ENCODE measurements around the gene ZNF569.

ZNF569 gene

GRCh38 chr19:37466798-37467607 lies at the start of gene ZNF569:
ZNF569 (minus strand) TSS chr19:37467444; CDS start chr19:37444921, 22,523 bp downstream.
- Histone ChIP-seq H4K20me1 (ENCODE audit: low read depth, low read length) (no peaks in the 10 kb centered on the region), H3K27ac (ENCODE audit: low read depth, low read length) (peak within 1 kb of the TSS; percentile 86), H3K4me3 (ENCODE audit: insufficient read depth, low read length, poor library complexity, severe bottlenecking) (peak within 1 kb of the TSS; percentile 93), H3F3A (ENCODE audit: insufficient read depth) (no peaks in the 10 kb centered on the region), H3K36me3 (ENCODE audit: low read length) (peaks cover 29% of the 10 kb centered on the region), H3K9ac (ENCODE audit: low read length) (peak within 1 kb of the TSS; percentile 76), H3K4me2 (ENCODE audit: low read depth, low read length, poor library complexity, severe bottlenecking) (peak within 1 kb of the TSS; percentile 70), H2AFZ (ENCODE audit: low read depth, low read length, severe bottlenecking) (peak within 1 kb of the TSS; percentile 93), H3K9me3 (ENCODE audit: insufficient read depth, low read length) (peaks cover 20% of the 10 kb centered on the region; the same call in 1 of the 2 replicates), H3K9me2 (replicated peaks; ENCODE audit: insufficient read depth, low read length) (no peaks in the 10 kb centered on the region), H3K79me2 (ENCODE audit: insufficient read depth, low read length) (peaks cover 5% of the 10 kb centered on the region; the same call in 1 of the 2 replicates), H3K27me3 (ENCODE audit: low read length) (no peaks in the 10 kb centered on the region)
- TF ChIP-seq, protein P1, sequence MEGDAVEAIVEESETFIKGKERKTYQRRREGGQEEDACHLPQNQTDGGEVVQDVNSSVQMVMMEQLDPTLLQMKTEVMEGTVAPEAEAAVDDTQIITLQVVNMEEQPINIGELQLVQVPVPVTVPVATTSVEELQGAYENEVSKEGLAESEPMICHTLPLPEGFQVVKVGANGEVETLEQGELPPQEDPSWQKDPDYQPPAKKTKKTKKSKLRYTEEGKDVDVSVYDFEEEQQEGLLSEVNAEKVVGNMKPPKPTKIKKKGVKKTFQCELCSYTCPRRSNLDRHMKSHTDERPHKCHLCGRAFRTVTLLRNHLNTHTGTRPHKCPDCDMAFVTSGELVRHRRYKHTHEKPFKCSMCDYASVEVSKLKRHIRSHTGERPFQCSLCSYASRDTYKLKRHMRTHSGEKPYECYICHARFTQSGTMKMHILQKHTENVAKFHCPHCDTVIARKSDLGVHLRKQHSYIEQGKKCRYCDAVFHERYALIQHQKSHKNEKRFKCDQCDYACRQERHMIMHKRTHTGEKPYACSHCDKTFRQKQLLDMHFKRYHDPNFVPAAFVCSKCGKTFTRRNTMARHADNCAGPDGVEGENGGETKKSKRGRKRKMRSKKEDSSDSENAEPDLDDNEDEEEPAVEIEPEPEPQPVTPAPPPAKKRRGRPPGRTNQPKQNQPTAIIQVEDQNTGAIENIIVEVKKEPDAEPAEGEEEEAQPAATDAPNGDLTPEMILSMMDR (IDR thresholded peaks at IDR 0.05; ENCODE audit: insufficient read depth, low read length, poor library complexity, severe bottlenecking): no peak
- TF ChIP-seq EZH2phosphoT487 (conservative IDR thresholded peaks at IDR 0.05; ENCODE audit: low read length): no peak

GRCh38 chr19:37513397-37513796 lies 46.2 kb upstream of the ZNF569 start:
- Histone ChIP-seq H3K9me2 (replicated peaks; ENCODE audit: insufficient read depth, low read length) (no peaks in the 10 kb centered on the region), H3K36me3 (ENCODE audit: low read length) (no peaks in the 10 kb centered on the region)
- TF ChIP-seq, protein P1 (IDR thresholded peaks at IDR 0.05; ENCODE audit: insufficient read depth, low read length, poor library complexity, severe bottlenecking): no peak
- TF ChIP-seq EZH2phosphoT487 (conservative IDR thresholded peaks at IDR 0.05; ENCODE audit: low read length): no peak

DNA sequence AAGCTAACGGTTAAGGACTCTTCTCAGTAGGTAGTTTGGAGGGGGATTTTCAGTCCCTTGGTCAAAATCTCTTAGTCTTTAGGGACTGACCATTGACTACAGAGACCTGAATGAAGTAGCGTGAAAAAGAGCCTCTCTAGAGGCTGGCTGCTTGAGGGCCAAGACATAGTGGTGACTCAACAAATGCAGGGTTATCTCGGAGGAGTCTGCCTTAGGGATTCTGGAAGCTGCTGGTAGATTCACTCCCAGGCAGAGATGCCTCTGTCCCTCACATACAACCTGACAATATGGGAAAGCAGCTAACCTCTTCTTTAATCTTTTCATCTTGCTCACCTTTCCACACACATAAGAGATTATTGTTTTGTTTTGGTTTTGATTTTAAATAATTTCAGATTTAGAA lies 44.6 kb upstream of the ZNF569 start:
- no peaks in the 10 kb centered on the region for H4K20me1 ChIP-seq (ENCODE audit: low read depth, low read length)
- no peak overlapping the region for H3K4me3 ChIP-seq (ENCODE audit: insufficient read depth, low read length, poor library complexity, severe bottlenecking)
- no peaks in the 10 kb centered on the region for H3K79me2 ChIP-seq (ENCODE audit: insufficient read depth, low read length)
- TF ChIP-seq, protein P1 (IDR thresholded peaks at IDR 0.05; ENCODE audit: insufficient read depth, low read length, poor library complexity, severe bottlenecking): no peak
- TF ChIP-seq EZH2phosphoT487 (conservative IDR thresholded peaks at IDR 0.05; ENCODE audit: low read length): no peak
- H3K4me2 ChIP-seq (ENCODE audit: low read depth, low read length, poor library complexity, severe bottlenecking): no peak overlapping the region
- H3K9me2 ChIP-seq (replicated peaks; ENCODE audit: insufficient read depth, low read length): no peaks in the 10 kb centered on the region
- no peak overlapping the region for H3K27ac ChIP-seq (ENCODE audit: low read depth, low read length)
- no peaks in the 10 kb centered on the region for H3F3A ChIP-seq (ENCODE audit: insufficient read depth)
- H3K9me3 ChIP-seq (ENCODE audit: insufficient read depth, low read length): peaks cover 13% of the 10 kb centered on the region; the same call in 1 of the 2 replicates
- no peak overlapping the region for H2AFZ ChIP-seq (ENCODE audit: low read depth, low read length, severe bottlenecking)
- H3K27me3 ChIP-seq (ENCODE audit: low read length): no peaks in the 10 kb centered on the region
- no peaks in the 10 kb centered on the region for H3K36me3 ChIP-seq (ENCODE audit: low read length)
- H3K9ac ChIP-seq (ENCODE audit: low read length): no peak overlapping the region

More at GRCh38 chr19:37513397-37513796, 46.2 kb upstream of the ZNF569 start:
- Histone ChIP-seq H3K27ac (ENCODE audit: low read depth, low read length) (no peak overlapping the region), H3K79me2 (ENCODE audit: insufficient read depth, low read length) (no peaks in the 10 kb centered on the region), H3K27me3 (ENCODE audit: low read length) (no peaks in the 10 kb centered on the region), H2AFZ (ENCODE audit: low read depth, low read length, severe bottlenecking) (no peak overlapping the region), H3K9me3 (ENCODE audit: insufficient read depth, low read length) (no peaks in the 10 kb centered on the region; the same call in 1 of the 2 replicates), H3K4me2 (ENCODE audit: low read depth, low read length, poor library complexity, severe bottlenecking) (no peak overlapping the region), H3K9ac (ENCODE audit: low read length) (no peak overlapping the region), H3F3A (ENCODE audit: insufficient read depth) (no peaks in the 10 kb centered on the region), H3K4me3 (ENCODE audit: insufficient read depth, low read length, poor library complexity, severe bottlenecking) (no peak overlapping the region), H4K20me1 (ENCODE audit: low read depth, low read length) (no peaks in the 10 kb centered on the region)
